Activated gamma-delta T cell (primary cell): ENCODE measurements around the gene ACP4.

ENCODE experiments used
- DNase-seq: peaks from one replicate; lab custom pipeline; 2025; lab: John Stamatoyannopoulos, UW

The ACP4 gene

DNA sequence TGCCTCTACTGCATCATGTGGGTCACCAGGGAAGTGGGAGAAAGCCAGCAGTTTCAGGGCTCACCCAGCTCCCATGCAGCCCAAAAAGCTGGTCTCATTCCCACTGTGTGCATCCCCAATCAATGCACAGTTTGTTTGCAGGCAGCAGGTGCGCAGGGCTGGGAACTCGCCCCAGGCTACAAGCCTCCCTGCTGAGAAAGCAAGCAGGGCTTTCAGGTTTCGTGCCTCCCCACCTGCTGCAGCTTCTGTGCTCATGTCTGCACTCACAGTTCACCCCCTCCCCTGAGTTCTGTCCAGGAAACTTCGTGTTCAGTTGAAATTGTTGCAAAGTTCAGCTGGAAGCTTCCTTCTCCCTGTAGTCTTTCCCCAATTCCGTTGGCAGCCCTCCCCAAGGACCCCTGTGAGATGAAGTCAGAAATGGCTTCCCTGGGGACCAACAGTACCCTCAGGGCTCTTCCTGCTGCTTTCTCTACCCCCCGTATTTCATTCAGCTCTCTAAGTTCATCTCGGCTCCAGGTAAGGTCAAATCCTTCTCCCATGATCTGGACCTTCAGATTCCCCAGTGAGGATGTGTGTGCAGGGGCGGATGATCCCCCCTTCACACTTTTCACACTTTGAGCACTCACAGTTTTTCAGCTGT lies 54.2 kb downstream of the ACP4 start:
- DNase-seq, result no peak
